Endothelial cell (in vitro differentiated cells): ENCODE measurements around the gene DACH1. TPM values are rescaled to one million over a fixed set of nuclear protein-coding genes. Genes with fewer than 3 reads are reported as not detected.

Experiments used
- DNase-seq: peaks from one replicate; pipeline ENCODE4 v3.0.0; 2021; ENCODE audit warnings: low spot score
- H3K27ac Mint-ChIP-seq: one replicate; pipeline ENCODE4 v1.8.0; 2021; ENCODE audit warnings: mixed read lengths, inconsistent platforms; ENCODE audit not compliant: unreplicated experiment
- H3K27me3 Mint-ChIP-seq: one replicate; pipeline ENCODE4 v1.8.0; 2021; ENCODE audit warnings: mild to moderate bottlenecking, moderate library complexity, mixed read lengths, inconsistent platforms; ENCODE audit not compliant: unreplicated experiment
- H3K36me3 Mint-ChIP-seq: one replicate; pipeline ENCODE4 v1.8.0; 2021; ENCODE audit warnings: mild to moderate bottlenecking, low read depth, mixed read lengths, inconsistent platforms; ENCODE audit not compliant: unreplicated experiment
- H3K4me1 Mint-ChIP-seq: one replicate; pipeline ENCODE4 v1.8.0; 2021; ENCODE audit warnings: mild to moderate bottlenecking, mixed read lengths, inconsistent platforms; ENCODE audit not compliant: unreplicated experiment
- H3K4me3 Mint-ChIP-seq: one replicate; pipeline ENCODE4 v1.8.0; 2021; ENCODE audit warnings: mild to moderate bottlenecking, mixed read lengths, inconsistent platforms; ENCODE audit not compliant: unreplicated experiment
- H3K9me3 Mint-ChIP-seq: one replicate; pipeline ENCODE4 v1.8.0; 2021; ENCODE audit warnings: mixed read lengths, inconsistent platforms; ENCODE audit not compliant: unreplicated experiment
- CTCF ChIP-seq: fragments of 200-600 bp; sonication (generic); IDR thresholded peaks from one replicate; pipeline ENCODE4 v1.5.0; 2021; ENCODE audit warnings: antibody characterized with exemption; ENCODE audit not compliant: unreplicated experiment
- total RNA-seq: library from RNA; stranded (reverse); fragmentation: NEBNext Ultra II Directional; extraction: Animal tissue kit (Norgen Biotek cat#: 25700); gene quantifications from one replicate; pipeline ENCODE4 v1.2.1, GENCODE V29; 2021; ENCODE audit not compliant: unreplicated experiment

The DACH1 gene
- total RNA-seq, 1 donor from 2014 or later = 36.4 TPM

- Mint-ChIP-seq H3K27me3 (no peaks in the 10 kb centered on the region), H3K36me3 (no peaks in the 10 kb centered on the region), H3K9me3 (no peaks in the 10 kb centered on the region), H3K4me1 (no peaks in the 10 kb centered on the region), H3K4me3 (no peak overlapping the region), H3K27ac (no peak overlapping the region)
- no peak for TF ChIP-seq CTCF
- no peak for DNase-seq
These were observed 412.5 kb downstream of the DACH1 start for GRCh38 chr13:71454509-71454908.

DNA sequence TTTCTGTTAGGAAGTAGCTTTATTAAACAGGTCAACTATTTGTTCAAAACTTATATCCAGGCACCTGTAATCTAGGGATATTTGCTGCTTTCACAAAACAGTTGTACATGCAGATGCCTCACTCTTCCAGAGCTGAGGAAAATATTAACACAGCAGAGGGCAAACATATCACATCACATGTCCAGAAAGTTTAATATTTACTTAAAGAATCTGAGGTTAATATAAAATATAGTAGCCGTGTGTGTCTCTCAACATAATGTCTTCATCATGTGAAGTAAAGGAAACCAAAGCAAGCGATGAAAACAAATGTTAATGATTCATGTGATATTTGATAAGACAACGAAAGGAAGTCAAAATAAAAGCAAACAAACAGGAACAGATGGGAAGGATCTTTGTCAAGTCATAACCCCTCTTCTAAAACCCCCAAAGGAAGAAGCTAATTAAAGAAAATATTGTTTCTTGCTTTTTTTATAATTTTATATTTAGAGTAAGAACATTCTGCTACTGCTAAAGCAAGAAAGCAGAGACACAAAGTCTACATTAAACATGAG lies 418.8 kb downstream of the DACH1 start:
- no peak overlapping the region for H3K4me3 Mint-ChIP-seq
- no peaks in the 10 kb centered on the region for H3K36me3 Mint-ChIP-seq
- no peak for DNase-seq
- H3K27me3 Mint-ChIP-seq = no peaks in the 10 kb centered on the region
- no peaks in the 10 kb centered on the region for H3K4me1 Mint-ChIP-seq
- H3K27ac Mint-ChIP-seq = no peak overlapping the region
- TF ChIP-seq CTCF = no peak
- H3K9me3 Mint-ChIP-seq = no peaks in the 10 kb centered on the region

DNA sequence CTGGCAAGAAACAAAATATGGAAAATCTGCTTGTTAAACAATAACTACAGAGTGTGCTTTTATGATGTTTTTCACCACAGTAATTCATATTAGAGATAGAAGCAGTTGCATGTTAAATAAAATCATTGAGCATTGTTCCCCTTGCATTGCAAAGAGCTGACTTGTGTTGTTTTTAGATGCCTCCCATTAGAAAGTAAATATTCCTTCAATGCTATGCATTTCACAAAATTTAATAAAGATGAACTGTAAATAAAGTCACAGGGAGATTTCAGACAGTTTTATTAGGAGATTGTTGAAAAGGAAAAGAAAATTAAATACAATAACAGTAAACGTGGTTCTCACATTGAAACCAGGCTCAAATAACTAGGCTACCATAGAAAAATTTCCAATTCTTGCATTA lies 429.3 kb downstream of the DACH1 start:
- Mint-ChIP-seq H3K9me3 (no peaks in the 10 kb centered on the region), H3K27me3 (peaks cover 3% of the 10 kb centered on the region), H3K4me3 (no peak overlapping the region), H3K27ac (no peak overlapping the region), H3K4me1 (no peaks in the 10 kb centered on the region), H3K36me3 (no peaks in the 10 kb centered on the region)
- TF ChIP-seq CTCF = no peak
- DNase-seq = no peak

- H3K4me1 Mint-ChIP-seq = no peaks in the 10 kb centered on the region
These were observed 436.3 kb downstream of the DACH1 start for GRCh38 chr13:71430681-71431080.

DNA sequence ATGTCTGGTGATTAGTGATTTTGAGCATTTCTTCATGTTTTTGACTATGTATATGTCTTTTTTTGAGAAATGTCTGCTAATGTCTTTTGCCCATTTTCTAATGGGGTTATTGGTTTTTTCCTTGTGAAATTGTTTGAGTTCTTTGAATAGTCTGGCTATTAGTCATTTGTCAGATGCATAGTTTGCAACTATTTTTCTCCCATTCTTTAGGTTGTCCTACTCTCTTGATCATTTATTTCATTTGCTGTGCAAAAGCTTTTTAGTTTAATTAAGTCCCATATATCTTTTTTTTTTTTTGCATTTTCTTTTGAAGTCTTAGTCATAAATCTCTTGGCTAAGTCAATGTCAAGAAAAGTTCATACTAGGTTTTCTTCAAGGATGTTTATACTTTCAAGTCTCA lies 449.8 kb downstream of the DACH1 start:
- no peak overlapping the region for H3K27ac Mint-ChIP-seq

More at GRCh38 chr13:71430681-71431080, 436.3 kb downstream of the DACH1 start:
- Mint-ChIP-seq H3K36me3 (no peaks in the 10 kb centered on the region), H3K9me3 (no peaks in the 10 kb centered on the region), H3K4me3 (no peak overlapping the region), H3K27me3 (peaks cover 3% of the 10 kb centered on the region), H3K27ac (no peak overlapping the region)
- DNase-seq = no peak
- no peak for TF ChIP-seq CTCF

More for the DNA sequence above, 449.8 kb downstream of the DACH1 start:
- DNase-seq = no peak
- H3K27me3 Mint-ChIP-seq = no peaks in the 10 kb centered on the region
- no peak overlapping the region for H3K4me3 Mint-ChIP-seq
- no peaks in the 10 kb centered on the region for H3K9me3 Mint-ChIP-seq
- TF ChIP-seq CTCF = no peak
- no peaks in the 10 kb centered on the region for H3K36me3 Mint-ChIP-seq
- no peaks in the 10 kb centered on the region for H3K4me1 Mint-ChIP-seq
